IMR-90 (cell line): ENCODE results near the gene PIP5K1B. TPM values are rescaled to one million over a fixed set of nuclear protein-coding genes. Genes with fewer than 3 reads are reported as not detected.

Experiments used
- ATAC-seq: fragments of 200-7000 bp; cut with Tn5 transposase; 2 replicates; pipeline ENCODE4 v1.9.1; 2020; ENCODE audit warnings: low read depth, mild to moderate bottlenecking, moderate library complexity
- BruUV-seq: library from RNA; stranded (reverse); fragments of 400-500 nt; replicated peaks from 2 replicates; lab custom pipeline; 2021; lab: Mats Ljungman, UMichigan
- CTCF ChIA-PET: fragments of 300-600 bp; formaldehyde crosslinking; extraction: SDS; loops from one replicate; lab custom pipeline; 2021; ENCODE audit warnings: antibody characterized with exemption; lab: Yijun Ruan, JAX
- POLR2A ChIA-PET: fragments of 300-600 bp; sonication (Branson Sonifier 250); formaldehyde crosslinking; loops from one replicate; lab custom pipeline; 2022; ENCODE audit warnings: antibody characterized with exemption; ENCODE audit not compliant: unreplicated experiment; lab: Charles Lee
- DNase-seq: peaks from one replicate; pipeline ENCODE4 v3.0.0; 2013
- H2AFZ ChIP-seq: replicated peaks from 2 replicates; pipeline ENCODE3; 2013; ENCODE audit warnings: low read length, mild to moderate bottlenecking; ENCODE audit not compliant: poor library complexity
- H2AK5ac ChIP-seq: 2 replicates; pipeline ENCODE4 v1.6.1; 2013; ENCODE audit warnings: low read depth, low read length, inconsistent platforms
- H2AK9ac ChIP-seq: replicated peaks from 2 replicates; pipeline ENCODE3; 2013; ENCODE audit warnings: mild to moderate bottlenecking, low read depth, low read length, moderate library complexity; ENCODE audit not compliant: poor library complexity
- H2BK120ac ChIP-seq: 2 replicates; pipeline ENCODE4 v1.6.1; 2013; ENCODE audit warnings: low read depth, low read length, inconsistent platforms
- H2BK15ac ChIP-seq: 3 replicates; pipeline ENCODE4 v1.6.1; 2013; ENCODE audit warnings: low read depth, low read length, inconsistent platforms
- H2BK20ac ChIP-seq: 2 replicates; pipeline ENCODE4 v1.6.1; 2013; ENCODE audit warnings: low read depth, mild to moderate bottlenecking, inconsistent platforms, low read length, moderate library complexity
- H2BK5ac ChIP-seq: 2 replicates; pipeline ENCODE4 v1.6.1; 2013; ENCODE audit warnings: mild to moderate bottlenecking, low read depth, low read length, inconsistent platforms; ENCODE audit not compliant: poor library complexity, severe bottlenecking
- H3K14ac ChIP-seq: replicated peaks from 2 replicates; pipeline ENCODE4 v1.6.1; 2013; ENCODE audit warnings: low read depth, low read length, inconsistent platforms
- H3K18ac ChIP-seq: 2 replicates; pipeline ENCODE4 v1.6.1; 2013; ENCODE audit warnings: low read depth, low read length, control low read depth
- H3K23ac ChIP-seq: 2 replicates; pipeline ENCODE4 v1.6.1; 2013; ENCODE audit warnings: low read depth, low read length, inconsistent platforms
- H3K27ac ChIP-seq: 2 replicates; pipeline ENCODE4 v1.5.1; 2013; ENCODE audit warnings: mild to moderate bottlenecking, control low read depth, low read length; ENCODE audit not compliant: insufficient read depth
- H3K27me3 ChIP-seq: 2 replicates; pipeline ENCODE4 v1.6.1; 2013; ENCODE audit warnings: low read length; ENCODE audit not compliant: control insufficient read depth, insufficient read depth
- H3K36me3 ChIP-seq: 2 replicates; pipeline ENCODE4 v1.6.1; 2013; ENCODE audit warnings: low read length, mixed read lengths; ENCODE audit not compliant: control insufficient read depth, insufficient read depth
- H3K4ac ChIP-seq: 2 replicates; pipeline ENCODE4 v1.6.1; 2013; ENCODE audit warnings: low read depth, low read length, inconsistent platforms
- H3K4me1 ChIP-seq: 2 replicates; pipeline ENCODE4 v1.6.1; 2013; ENCODE audit warnings: low read length, mixed read lengths; ENCODE audit not compliant: control insufficient read depth, insufficient read depth
- H3K4me2 ChIP-seq: 2 replicates; pipeline ENCODE4 v1.6.1; 2013; ENCODE audit warnings: low read depth, mild to moderate bottlenecking, control low read depth, low read length, moderate library complexity
- H3K4me3 ChIP-seq: 2 replicates; pipeline ENCODE4 v1.5.1; 2013; ENCODE audit warnings: low read depth, mild to moderate bottlenecking, control low read depth, low read length, moderate library complexity; ENCODE audit not compliant: insufficient read depth
- H3K56ac ChIP-seq: 2 replicates; pipeline ENCODE4 v1.6.1; 2013; ENCODE audit warnings: low read length, inconsistent platforms; ENCODE audit not compliant: insufficient read depth; ENCODE audit errors: extremely low read depth
- H3K79me1 ChIP-seq, 2 experiments: 2 replicates each; pipeline ENCODE4 v1.6.1; 2013; ENCODE audit warnings: low read length in 2 of 2, inconsistent platforms in 1 of 2, low read depth in 1 of 2
- H3K9ac ChIP-seq: 2 replicates; pipeline ENCODE4 v1.6.1; 2013; ENCODE audit warnings: low read depth, low read length, control low read depth
- H3K9me1 ChIP-seq: 2 replicates; pipeline ENCODE4 v1.6.1; 2013; ENCODE audit warnings: low read length, inconsistent platforms; ENCODE audit not compliant: insufficient read depth
- H3K9me3 ChIP-seq: 2 replicates; pipeline ENCODE4 v1.6.1; 2013; ENCODE audit warnings: low read length; ENCODE audit not compliant: control insufficient read depth, insufficient read depth
- H4K20me1 ChIP-seq: 2 replicates; pipeline ENCODE4 v1.6.1; 2013; ENCODE audit warnings: low read length, inconsistent platforms; ENCODE audit not compliant: insufficient read depth
- H4K5ac ChIP-seq: 2 replicates; pipeline ENCODE4 v1.6.1; 2013; ENCODE audit warnings: mild to moderate bottlenecking, low read depth, low read length, control low read depth
- H4K8ac ChIP-seq, 2 experiments: 2 replicates each; pipeline ENCODE4 v1.6.1; 2013; ENCODE audit warnings: low read depth in 2 of 2, low read length in 2 of 2, control low read depth in 1 of 2, inconsistent platforms in 1 of 2
- H4K91ac ChIP-seq: 2 replicates; pipeline ENCODE4 v1.6.1; 2013; ENCODE audit warnings: low read depth, low read length, inconsistent platforms; ENCODE audit not compliant: insufficient read depth
- BHLHE40 ChIP-seq: fragments of 150-350 bp; IDR thresholded peaks from 2 replicates; pipeline ENCODE4 v1.6.1; 2016; ENCODE audit warnings: mild to moderate bottlenecking, low read depth, low read length
- CEBPB ChIP-seq: IDR thresholded peaks from 2 replicates; pipeline ENCODE4 v1.6.1; 2012; ENCODE audit warnings: low read depth, low read length, improper control_type of control experiment
- CHD1 ChIP-seq: IDR thresholded peaks from 2 replicates; pipeline ENCODE4 v1.6.1; 2012; ENCODE audit warnings: low read depth, low read length, improper control_type of control experiment
- CTCF ChIP-seq: conservative IDR thresholded peaks from 2 replicates; pipeline ENCODE4 v1.5.1; 2012; ENCODE audit warnings: mild to moderate bottlenecking, low read depth, low read length, improper control_type of control experiment
- FOS ChIP-seq: fragments of 150-350 bp; IDR thresholded peaks from 2 replicates; pipeline ENCODE4 v1.6.1; 2016; ENCODE audit warnings: low read depth, low read length
- MAFK ChIP-seq: IDR thresholded peaks from 2 replicates; pipeline ENCODE4 v1.6.1; 2012; ENCODE audit warnings: low read depth, low read length, improper control_type of control experiment
- MAZ ChIP-seq: IDR thresholded peaks from 2 replicates; pipeline ENCODE4 v1.6.1; 2012; ENCODE audit warnings: low read depth, mild to moderate bottlenecking, low read length, improper control_type of control experiment, moderate library complexity, borderline replicate concordance
- MXI1 ChIP-seq: IDR thresholded peaks from 2 replicates; pipeline ENCODE4 v1.6.1; 2012; ENCODE audit warnings: low read depth, mild to moderate bottlenecking, low read length, moderate library complexity, borderline replicate concordance
- NFE2L2 ChIP-seq: fragments of 150-350 bp; IDR thresholded peaks from 2 replicates; pipeline ENCODE4 v1.6.1; 2016; ENCODE audit warnings: low read depth, mild to moderate bottlenecking, low read length
- POLR2A ChIP-seq: IDR thresholded peaks from 2 replicates; pipeline ENCODE4 v1.6.1; 2012; ENCODE audit warnings: mild to moderate bottlenecking, low read depth, low read length
- RAD21 ChIP-seq: IDR thresholded peaks from 2 replicates; pipeline ENCODE4 v1.6.1; 2012; ENCODE audit warnings: low read length, improper control_type of control experiment
- RCOR1 ChIP-seq: IDR thresholded peaks from 2 replicates; pipeline ENCODE4 v1.6.1; 2012; ENCODE audit warnings: mild to moderate bottlenecking, low read length, improper control_type of control experiment; ENCODE audit not compliant: insufficient replicate concordance
- RFX5 ChIP-seq: IDR thresholded peaks from 2 replicates; pipeline ENCODE4 v1.8.0; 2012; ENCODE audit warnings: low read depth, mild to moderate bottlenecking, low read length, moderate library complexity
- SMC3 ChIP-seq: fragments of 150-350 bp; IDR thresholded peaks from 2 replicates; pipeline ENCODE4 v1.6.1; 2016; ENCODE audit warnings: low read depth, mild to moderate bottlenecking, antibody characterized with exemption, low read length, moderate library complexity
- USF2 ChIP-seq: fragments of 150-350 bp; IDR thresholded peaks from 2 replicates; pipeline ENCODE4 v1.6.1; 2017; ENCODE audit warnings: mild to moderate bottlenecking, antibody characterized with exemption, low read length, low read depth
- WGBS, 2 experiments: methylation state at CpG; one replicate each; pipeline versions ENCODE4 v1.1.5 to v1.1.7; 2013; ENCODE audit warnings: missing lambda C conversion rate in 2 of 2; ENCODE audit not compliant: insufficient read length in 1 of 2; ENCODE audit errors: extremely low coverage in 2 of 2; 5-methylcytosine and 5-hydroxymethylcytosine counted together
- dilution Hi-C: fragments of 300-500 bp; cut with HindIII; formaldehyde crosslinking; loops from one replicate; pipeline ENCODE4 v1.14.3; 2018; ENCODE audit warnings: low sequenced_read_pairs; ENCODE audit not compliant: unreplicated experiment
- in situ Hi-C: fragments of 300-500 bp; cut with MboI; formaldehyde crosslinking; loops from 3 replicates; pipeline ENCODE4 v1.14.3; 2019; ENCODE audit warnings: low sequenced_read_pairs, inconsistent platforms, mixed read lengths
- intact Hi-C: fragments of 100-400 bp; cut with micrococcal nuclease; formaldehyde crosslinking; loops from 2 replicates; pipeline ENCODE4 v1.10.0; 2022
- polyA plus RNA-seq, 3 experiments: library from polyadenylated mRNA; depleted of rRNA; stranded (reverse); fragments of >200 nt; gene quantifications; 2 replicates each; pipeline ENCODE4 v1.2.3, GENCODE V29; 2012; ENCODE audit warnings: low replicate concordance in 1 of 3
- total RNA-seq: library from RNA; depleted of rRNA; stranded (reverse); fragments of >200 nt; gene quantifications from 2 replicates; pipeline ENCODE4 v1.2.3, GENCODE V29; 2012
- TF ChIP-seq, protein P1 (sequence below): fragments of 150-350 bp; IDR thresholded peaks from 2 replicates; pipeline ENCODE4 v1.6.1; 2016; ENCODE audit warnings: low read depth, mild to moderate bottlenecking, low read length, moderate library complexity, borderline replicate concordance

PIP5K1B gene
- total and polyA plus RNA-seq, 2 of the 4 experiments (the other 2 are of a cell fraction): not detected

DNA sequence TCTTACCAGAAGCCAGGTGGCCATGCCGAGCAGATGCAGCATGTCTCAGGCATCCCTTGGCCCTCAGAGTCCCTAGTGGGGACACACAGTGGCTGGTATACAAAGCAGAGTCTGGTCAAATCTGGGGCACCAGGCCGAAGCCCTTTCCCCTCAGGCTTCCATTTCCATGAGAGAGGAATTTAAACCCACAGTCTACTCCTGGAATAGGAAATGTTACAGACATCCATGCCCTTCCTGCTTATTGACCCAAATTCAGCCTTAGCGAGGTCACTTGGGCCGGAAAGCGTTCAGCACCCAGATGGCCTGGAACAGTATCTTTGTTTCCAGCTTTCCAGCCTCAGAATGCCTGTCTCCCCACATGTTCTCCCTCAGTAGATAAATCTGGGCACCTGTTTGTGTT is 131.7 kb downstream of the PIP5K1B start:
- Histone ChIP-seq H2BK120ac (no peak overlapping the region), H4K91ac (no peak overlapping the region), H2BK20ac (no peak overlapping the region), H2AK5ac (no peak overlapping the region), H3K4me1 (no peaks in the 10 kb centered on the region), H2BK15ac (no peak overlapping the region), H4K20me1 (no peaks in the 10 kb centered on the region), H3K9ac (no peak overlapping the region), H3K4ac (no peak overlapping the region), H3K27me3 (no peaks in the 10 kb centered on the region), H2AK9ac (no peak overlapping the region), H3K79me1 (no peaks in the 10 kb centered on the region), H3K4me3 (no peak overlapping the region), H3K9me3 (no peaks in the 10 kb centered on the region), H3K27ac (no peak overlapping the region), H3K18ac (no peak overlapping the region), H3K23ac (no peak overlapping the region), H2AFZ (no peak overlapping the region), H3K14ac (no peak overlapping the region), H2BK5ac (no peak overlapping the region), H3K56ac (no peak overlapping the region), H3K9me1 (no peaks in the 10 kb centered on the region), H4K5ac (no peak overlapping the region), H3K36me3 (no peaks in the 10 kb centered on the region), H3K4me2 (no peak overlapping the region), H4K8ac (no peak overlapping the region)
- in situ Hi-C loops (no loop called here), dilution Hi-C loops (no loop called here), intact Hi-C loops (no loop called here)
- POLR2A ChIA-PET: no interaction called here
- no peak for DNase-seq
- no peak for ATAC-seq
- no TSS peak for BruUV-seq
- WGBS, 2 experiments: no CpG with 5 or more reads among the region's 5 CpGs
- CTCF ChIA-PET: no interaction called here
- TF ChIP-seq MAZ (no peak), FOS (no peak), RCOR1 (no peak), USF2 (no peak), POLR2A (no peak), CHD1 (no peak), SMC3 (no peak), MAFK (no peak), NFE2L2 (no peak), BHLHE40 (no peak), CEBPB (no peak), MXI1 (no peak), RFX5 (no peak), RAD21 (no peak), CTCF (no peak)
- TF ChIP-seq, protein P1, sequence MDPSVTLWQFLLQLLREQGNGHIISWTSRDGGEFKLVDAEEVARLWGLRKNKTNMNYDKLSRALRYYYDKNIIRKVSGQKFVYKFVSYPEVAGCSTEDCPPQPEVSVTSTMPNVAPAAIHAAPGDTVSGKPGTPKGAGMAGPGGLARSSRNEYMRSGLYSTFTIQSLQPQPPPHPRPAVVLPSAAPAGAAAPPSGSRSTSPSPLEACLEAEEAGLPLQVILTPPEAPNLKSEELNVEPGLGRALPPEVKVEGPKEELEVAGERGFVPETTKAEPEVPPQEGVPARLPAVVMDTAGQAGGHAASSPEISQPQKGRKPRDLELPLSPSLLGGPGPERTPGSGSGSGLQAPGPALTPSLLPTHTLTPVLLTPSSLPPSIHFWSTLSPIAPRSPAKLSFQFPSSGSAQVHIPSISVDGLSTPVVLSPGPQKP: no peak
